Measurements from ENCODE around the gene GAS7. TPM values are rescaled to one million over a fixed set of nuclear protein-coding genes. Genes with fewer than 3 reads are reported as not detected.

The GAS7 gene
- polyA plus RNA-seq, 1 experiment = 1.4 TPM

GRCh38 chr17:10112962-10113361 is 85.4 kb downstream of the GAS7 start:
- DNase-seq (ENCODE audit: low read depth) = no peak
- ChIA-PET CTCF (no interaction called here), POLR2A (no interaction called here)
- Histone ChIP-seq H3K27me3 (ENCODE audit: control insufficient read depth, insufficient read depth, low read length) (no peaks in the 10 kb centered on the region; the same call in none of the 2 replicates), H3K36me3 (ENCODE audit: control insufficient read depth, insufficient read depth, low read length) (no peaks in the 10 kb centered on the region), H3K4me3 (ENCODE audit: low read depth, low read length) (no peak overlapping the region)
- no peak for TF ChIP-seq CTCF (IDR thresholded peaks at IDR 0.05; ENCODE audit: insufficient read depth, low read depth, low read length)

- TF ChIP-seq CTCF (IDR thresholded peaks at IDR 0.05; ENCODE audit: insufficient read depth, low read depth, low read length) = no peak
- DNase-seq (ENCODE audit: low read depth) = no peak
- Histone ChIP-seq H3K27me3 (ENCODE audit: control insufficient read depth, insufficient read depth, low read length) (no peaks in the 10 kb centered on the region; the same call in 1 of the 2 replicates), H3K4me3 (ENCODE audit: low read depth, low read length) (no peak overlapping the region), H3K36me3 (ENCODE audit: control insufficient read depth, insufficient read depth, low read length) (no peaks in the 10 kb centered on the region)
- POLR2A ChIA-PET = no interaction called here
- CTCF ChIA-PET = no interaction called here
Measured at GRCh38 chr17:10111907-10112452, 86.4 kb downstream of the GAS7 start.

- H3K4me3 ChIP-seq (ENCODE audit: low read depth, low read length) = no peak overlapping the region
- H3K27me3 ChIP-seq (ENCODE audit: control insufficient read depth, insufficient read depth, low read length) = no peaks in the 10 kb centered on the region
- ChIA-PET POLR2A (no interaction called here), CTCF (no interaction called here)
- no peak for DNase-seq (ENCODE audit: low read depth)
- no peak for TF ChIP-seq CTCF (IDR thresholded peaks at IDR 0.05; ENCODE audit: insufficient read depth, low read depth, low read length)
- H3K36me3 ChIP-seq (ENCODE audit: control insufficient read depth, insufficient read depth, low read length) = no peaks in the 10 kb centered on the region
Measured at GRCh38 chr17:10109146-10109545, 89.3 kb downstream of the GAS7 start.

- CTCF ChIA-PET = interaction anchor here (0.7 kb wide), 1 partner anchor 9 kb away, joined by 3 read pairs; no protein-coding TSS in a partner anchor
- TF ChIP-seq CTCF (IDR thresholded peaks at IDR 0.05; ENCODE audit: insufficient read depth, low read depth, low read length) = no peak
- no peaks in the 10 kb centered on the region for H3K27me3 ChIP-seq (ENCODE audit: control insufficient read depth, insufficient read depth, low read length)
- POLR2A ChIA-PET = no interaction called here
- no peak for DNase-seq (ENCODE audit: low read depth)
- no peak overlapping the region for H3K4me3 ChIP-seq (ENCODE audit: low read depth, low read length)
- H3K36me3 ChIP-seq (ENCODE audit: control insufficient read depth, insufficient read depth, low read length) = no peaks in the 10 kb centered on the region
Measured at GRCh38 chr17:10107316-10108165, 90.9 kb downstream of the GAS7 start.

GRCh38 chr17:10106067-10106466 is 92.3 kb downstream of the GAS7 start:
- H3K36me3 ChIP-seq (ENCODE audit: control insufficient read depth, insufficient read depth, low read length) = no peaks in the 10 kb centered on the region
- no peaks in the 10 kb centered on the region for H3K27me3 ChIP-seq (ENCODE audit: control insufficient read depth, insufficient read depth, low read length)
- no peak overlapping the region for H3K4me3 ChIP-seq (ENCODE audit: low read depth, low read length)
- POLR2A ChIA-PET = no interaction called here
- DNase-seq (ENCODE audit: low read depth) = no peak
- CTCF ChIA-PET = interaction anchor here (0.9 to 1.0 kb wide), 2 partner anchors 8 to 41 kb away, joined by 3 to 4 read pairs; no protein-coding TSS in a partner anchor
- TF ChIP-seq CTCF (IDR thresholded peaks at IDR 0.05; ENCODE audit: insufficient read depth, low read depth, low read length) = no peak
